GM06990 (cell line): ENCODE results near the gene AEN.

ENCODE experiments used
- DNase-seq: peaks from one replicate; pipeline ENCODE4 v3.0.0-alpha.2; 2011; ENCODE audit not compliant: insufficient read length; ENCODE audit errors: extremely low read depth
- H3K27me3 ChIP-seq: replicated peaks from 2 replicates; pipeline ENCODE4 v1.6.0; 2011; ENCODE audit warnings: low read length; ENCODE audit not compliant: control insufficient read depth, insufficient read depth
- H3K36me3 ChIP-seq: 2 replicates; pipeline ENCODE4 v1.5.1; 2011; ENCODE audit warnings: low read length; ENCODE audit not compliant: control insufficient read depth, insufficient read depth
- H3K4me3 ChIP-seq: replicated peaks from 2 replicates; pipeline ENCODE4 v1.5.1; 2011; ENCODE audit warnings: low read depth, mild to moderate bottlenecking, control low read depth, low read length
- CTCF ChIP-seq: IDR thresholded peaks from 2 replicates; pipeline ENCODE4 v1.5.1; 2011; ENCODE audit warnings: low read length, control low read depth, mild to moderate bottlenecking, inconsistent platforms; ENCODE audit not compliant: insufficient read depth, poor library complexity, severe bottlenecking

Gene AEN

GRCh38 chr15:88625943-88626741, 5.0 kb downstream of the AEN start:
- no peak for TF ChIP-seq CTCF
- no peak overlapping the region for H3K4me3 ChIP-seq
- DNase-seq, result no peak
- H3K27me3 ChIP-seq, result no peaks in the 10 kb centered on the region
- peaks cover 50% of the 10 kb centered on the region for H3K36me3 ChIP-seq

GRCh38 chr15:88627463-88627862, 6.3 kb downstream of the AEN start:
- no peak for TF ChIP-seq CTCF
- Histone ChIP-seq H3K36me3 (peaks cover 59% of the 10 kb centered on the region), H3K27me3 (no peaks in the 10 kb centered on the region), H3K4me3 (no peak overlapping the region)
- no peak for DNase-seq

DNA sequence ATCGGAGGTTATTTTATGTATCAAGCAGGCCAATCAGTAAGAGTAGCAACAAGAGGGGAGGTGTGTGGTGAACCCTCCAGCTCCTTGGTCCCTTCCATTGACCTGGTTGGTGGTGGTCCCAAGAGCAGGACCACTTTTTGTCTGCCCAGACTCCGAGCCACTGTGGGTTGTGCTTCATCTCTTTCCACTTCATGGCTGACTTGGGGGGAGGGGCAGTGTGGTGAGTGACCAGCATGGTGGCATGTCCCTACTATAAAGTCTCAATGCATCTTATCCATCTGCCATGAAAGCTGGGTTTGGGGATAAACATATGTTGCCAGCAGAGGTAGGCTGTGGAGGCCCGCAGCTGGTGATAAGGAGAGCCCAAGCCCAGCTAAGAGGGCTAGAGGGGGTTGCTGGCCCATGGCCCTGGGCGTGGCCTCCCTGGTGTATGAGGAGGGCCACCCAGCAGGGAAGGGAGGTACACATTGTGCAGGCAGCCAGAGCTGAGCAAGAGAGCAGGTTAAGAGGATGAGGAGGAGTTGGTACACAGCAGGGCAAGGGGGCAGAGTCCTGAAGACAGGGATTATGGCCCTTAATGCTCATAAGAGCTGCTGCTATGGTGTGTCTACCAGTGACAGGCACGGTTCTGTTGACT, 7.0 kb downstream of the AEN start:
- TF ChIP-seq CTCF, result no peak
- H3K27me3 ChIP-seq, result no peaks in the 10 kb centered on the region
- H3K36me3 ChIP-seq, result peaks cover 59% of the 10 kb centered on the region
- no peak for DNase-seq
- H3K4me3 ChIP-seq, result no peak overlapping the region

- no peaks in the 10 kb centered on the region for H3K27me3 ChIP-seq
- no peak for DNase-seq
- H3K4me3 ChIP-seq, result no peak overlapping the region
- peaks cover 55% of the 10 kb centered on the region for H3K36me3 ChIP-seq
- TF ChIP-seq CTCF, result no peak
These were observed 7.9 kb downstream of the AEN start for GRCh38 chr15:88629071-88629470.

DNA sequence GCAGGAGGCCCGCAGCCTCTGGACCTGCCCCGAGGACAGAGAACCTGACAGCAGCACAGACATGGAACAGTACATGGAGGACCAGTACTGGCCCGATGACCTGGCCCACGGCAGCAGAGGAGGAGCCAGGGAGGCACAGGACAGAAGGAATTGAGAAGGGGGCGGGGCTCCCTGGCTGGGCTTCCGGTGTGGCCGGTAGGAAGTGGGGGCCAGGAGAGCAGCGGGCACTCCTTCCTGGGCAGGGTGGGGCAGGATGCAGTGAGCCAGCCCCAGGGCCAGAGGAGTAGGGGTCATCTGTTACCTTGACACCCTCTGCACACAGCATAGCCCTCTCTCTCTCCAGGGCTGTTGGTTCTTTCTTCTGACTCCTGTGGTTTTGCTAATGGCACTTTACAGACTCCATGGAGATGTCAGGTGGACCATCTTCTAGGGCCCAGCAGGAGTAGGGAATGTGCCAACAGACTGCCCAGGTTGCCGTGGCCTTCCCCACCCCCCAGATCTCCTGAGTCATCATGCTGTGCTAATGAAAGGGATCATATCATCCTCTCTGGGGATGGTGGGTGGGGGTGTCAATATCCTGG, 9.1 kb downstream of the AEN start:
- H3K4me3 ChIP-seq, result no peak overlapping the region
- H3K36me3 ChIP-seq, result peaks cover 56% of the 10 kb centered on the region
- TF ChIP-seq CTCF, result no peak
- DNase-seq, result no peak
- H3K27me3 ChIP-seq, result no peaks in the 10 kb centered on the region
